ENCODE data around the gene KHSRP. TPM values are rescaled to one million over a fixed set of nuclear protein-coding genes. Genes with fewer than 3 reads are reported as not detected.

The KHSRP gene
- total and polyA plus RNA-seq, 2 of the 4 experiments (the other 2 are of a cell fraction) = 31.9 to 93.7 TPM

- dilution Hi-C loops (cut with HindIII; ENCODE audit: low sequenced_read_pairs, unreplicated experiment) (no loop called here), in situ Hi-C loops (cut with MboI; ENCODE audit: low sequenced_read_pairs) (no loop called here), intact Hi-C loops (cut with micrococcal nuclease) (no loop called here)
- no peak for ATAC-seq (ENCODE audit: low read depth)
- H3K36me3 ChIP-seq (ENCODE audit: control insufficient read depth, insufficient read depth, low read length) = no peaks in the 10 kb centered on the region
- no peak within 1 kb of the TSS for H2BK120ac ChIP-seq (ENCODE audit: low read depth, low read length)
- no TSS peak for BruUV-seq (replicated peaks)
- no peaks in the 10 kb centered on the region for H4K20me1 ChIP-seq (ENCODE audit: insufficient read depth, low read length)
- ChIA-PET POLR2A (ENCODE audit: unreplicated experiment) (no interaction called here), CTCF (no interaction called here)
- H3K79me1 ChIP-seq (ENCODE audit: low read depth in 1 of 2, low read length in 2 of 2) = no peaks in the 10 kb centered on the region
- H3K9me3 ChIP-seq (ENCODE audit: control insufficient read depth, insufficient read depth, low read length) = no peaks in the 10 kb centered on the region
- no peak within 1 kb of the TSS for H4K8ac ChIP-seq (ENCODE audit: low read depth in 2 of 2, low read length in 2 of 2)
- no peak within 1 kb of the TSS for H3K9ac ChIP-seq (ENCODE audit: low read depth, low read length)
- H3K9me1 ChIP-seq (ENCODE audit: insufficient read depth, low read length) = no peaks in the 10 kb centered on the region
- H2BK20ac ChIP-seq (ENCODE audit: low read depth, low read length) = no peak within 1 kb of the TSS
- no peak within 1 kb of the TSS for H3K18ac ChIP-seq (ENCODE audit: low read depth, low read length)
- DNase-seq = no peak
- H2AFZ ChIP-seq (replicated peaks; ENCODE audit: low read length, poor library complexity) = no peak within 1 kb of the TSS
- H3K56ac ChIP-seq (ENCODE audit: extremely low read depth, insufficient read depth, low read length) = no peak within 1 kb of the TSS
- no peak within 1 kb of the TSS for H2AK9ac ChIP-seq (replicated peaks; ENCODE audit: low read depth, low read length, poor library complexity)
- H2BK5ac ChIP-seq (ENCODE audit: low read depth, low read length, poor library complexity, severe bottlenecking) = no peak within 1 kb of the TSS
- H3K23ac ChIP-seq (ENCODE audit: low read depth, low read length) = no peak within 1 kb of the TSS
- no peak within 1 kb of the TSS for H2AK5ac ChIP-seq (ENCODE audit: low read depth, low read length)
- no peak within 1 kb of the TSS for H4K5ac ChIP-seq (ENCODE audit: low read depth, low read length)
- H3K4me3 ChIP-seq (ENCODE audit: insufficient read depth, low read depth, low read length) = no peak within 1 kb of the TSS
- TF ChIP-seq RFX5 (IDR thresholded peaks at IDR 0.05; ENCODE audit: low read depth, low read length) = no peak
- TF ChIP-seq CHD1 (IDR thresholded peaks at IDR 0.05; ENCODE audit: low read depth, low read length) = no peak
- TF ChIP-seq RAD21 (IDR thresholded peaks at IDR 0.05; ENCODE audit: low read length) = no peak
- no peak for TF ChIP-seq SMC3 (IDR thresholded peaks at IDR 0.05; ENCODE audit: low read depth, low read length)
- TF ChIP-seq FOS (IDR thresholded peaks at IDR 0.05; ENCODE audit: low read depth, low read length) = no peak
- TF ChIP-seq CEBPB (IDR thresholded peaks at IDR 0.05; ENCODE audit: low read depth, low read length) = no peak
- no peak for TF ChIP-seq MXI1 (IDR thresholded peaks at IDR 0.05; ENCODE audit: borderline replicate concordance, low read depth, low read length)
- TF ChIP-seq MAZ (IDR thresholded peaks at IDR 0.05; ENCODE audit: borderline replicate concordance, low read depth, low read length) = no peak
- TF ChIP-seq POLR2A (IDR thresholded peaks at IDR 0.05; ENCODE audit: low read depth, low read length) = no peak
- no peak for TF ChIP-seq ELK1 (IDR thresholded peaks at IDR 0.05; ENCODE audit: borderline replicate concordance, low read depth, low read length)
- TF ChIP-seq, protein P1, sequence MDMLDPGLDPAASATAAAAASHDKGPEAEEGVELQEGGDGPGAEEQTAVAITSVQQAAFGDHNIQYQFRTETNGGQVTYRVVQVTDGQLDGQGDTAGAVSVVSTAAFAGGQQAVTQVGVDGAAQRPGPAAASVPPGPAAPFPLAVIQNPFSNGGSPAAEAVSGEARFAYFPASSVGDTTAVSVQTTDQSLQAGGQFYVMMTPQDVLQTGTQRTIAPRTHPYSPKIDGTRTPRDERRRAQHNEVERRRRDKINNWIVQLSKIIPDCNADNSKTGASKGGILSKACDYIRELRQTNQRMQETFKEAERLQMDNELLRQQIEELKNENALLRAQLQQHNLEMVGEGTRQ (IDR thresholded peaks at IDR 0.05; ENCODE audit: low read depth, low read length) = no peak
- TF ChIP-seq MAFK (IDR thresholded peaks at IDR 0.05; ENCODE audit: low read depth, low read length) = no peak
- TF ChIP-seq, protein P2, sequence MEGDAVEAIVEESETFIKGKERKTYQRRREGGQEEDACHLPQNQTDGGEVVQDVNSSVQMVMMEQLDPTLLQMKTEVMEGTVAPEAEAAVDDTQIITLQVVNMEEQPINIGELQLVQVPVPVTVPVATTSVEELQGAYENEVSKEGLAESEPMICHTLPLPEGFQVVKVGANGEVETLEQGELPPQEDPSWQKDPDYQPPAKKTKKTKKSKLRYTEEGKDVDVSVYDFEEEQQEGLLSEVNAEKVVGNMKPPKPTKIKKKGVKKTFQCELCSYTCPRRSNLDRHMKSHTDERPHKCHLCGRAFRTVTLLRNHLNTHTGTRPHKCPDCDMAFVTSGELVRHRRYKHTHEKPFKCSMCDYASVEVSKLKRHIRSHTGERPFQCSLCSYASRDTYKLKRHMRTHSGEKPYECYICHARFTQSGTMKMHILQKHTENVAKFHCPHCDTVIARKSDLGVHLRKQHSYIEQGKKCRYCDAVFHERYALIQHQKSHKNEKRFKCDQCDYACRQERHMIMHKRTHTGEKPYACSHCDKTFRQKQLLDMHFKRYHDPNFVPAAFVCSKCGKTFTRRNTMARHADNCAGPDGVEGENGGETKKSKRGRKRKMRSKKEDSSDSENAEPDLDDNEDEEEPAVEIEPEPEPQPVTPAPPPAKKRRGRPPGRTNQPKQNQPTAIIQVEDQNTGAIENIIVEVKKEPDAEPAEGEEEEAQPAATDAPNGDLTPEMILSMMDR (conservative IDR thresholded peaks at IDR 0.05; ENCODE audit: low read depth, low read length) = no peak
- TF ChIP-seq NFE2L2 (IDR thresholded peaks at IDR 0.05; ENCODE audit: low read depth, low read length) = no peak
- no peak for TF ChIP-seq RCOR1 (IDR thresholded peaks at IDR 0.05; ENCODE audit: insufficient replicate concordance, low read length)
- H2BK15ac ChIP-seq (ENCODE audit: low read depth, low read length) = no peak within 1 kb of the TSS
- WGBS, 2 experiments (ENCODE audit: extremely low coverage in 2 of 2, insufficient read length in 1 of 2) = 100% methylated on average over 4 of the region's 10 CpGs; no CpG with 5 or more reads in 1 of the 2 experiments
- H4K91ac ChIP-seq (ENCODE audit: insufficient read depth, low read depth, low read length) = no peak within 1 kb of the TSS
- H3K4me2 ChIP-seq (ENCODE audit: low read depth, low read length) = no peak within 1 kb of the TSS
- no peak within 1 kb of the TSS for H3K14ac ChIP-seq (replicated peaks; ENCODE audit: low read depth, low read length)
- H3K4me1 ChIP-seq (ENCODE audit: control insufficient read depth, insufficient read depth, low read length) = no peaks in the 10 kb centered on the region
- H3K27me3 ChIP-seq (ENCODE audit: control insufficient read depth, insufficient read depth, low read length) = peaks cover 8% of the 10 kb centered on the region; the same call in 1 of the 2 replicates
- H3K27ac ChIP-seq (ENCODE audit: insufficient read depth, low read length) = no peak within 1 kb of the TSS
- no peak within 1 kb of the TSS for H3K4ac ChIP-seq (ENCODE audit: low read depth, low read length)
These were observed 9.1 kb upstream of the KHSRP start, which contains the start of gene SLC25A41 for GRCh38 chr19:6433663-6434062. Gene SLC25A41 (minus strand): TSS chr19:6433763. CDS start chr19:6433693, 70 bp downstream.

Measured in IMR-90 (cell line).